Neural cell (in vitro differentiated cells): ENCODE results near the gene ASIC2. TPM values are rescaled to one million over a fixed set of nuclear protein-coding genes. Genes with fewer than 3 reads are reported as not detected.

Experiments
- H2AFZ ChIP-seq: fragments of 200-600, 300-800 bp; sonication (generic), shearing (Covaris generic); 2 replicates; pipeline ENCODE4 v1.6.0; 2014; ENCODE audit warnings: low read depth, mild to moderate bottlenecking, antibody characterized with exemption, low read length, moderate library complexity
- H3F3A ChIP-seq: fragments of 200-600 bp; shearing (Covaris generic); 2 replicates; pipeline ENCODE4 v1.6.1; 2016; ENCODE audit warnings: mild to moderate bottlenecking, moderate library complexity, mixed read lengths, antibody characterized with exemption, low read length; ENCODE audit not compliant: insufficient read depth, poor library complexity, severe bottlenecking
- H3K27ac ChIP-seq: fragments of 200-600, 300-800 bp; sonication (generic), shearing (Covaris generic); 2 replicates; pipeline ENCODE4 v1.5.1; 2014; ENCODE audit warnings: mild to moderate bottlenecking, low read length, moderate library complexity
- H3K27me3 ChIP-seq: fragments of 300-800, 200-600 bp; sonication (generic), shearing (Covaris generic); 2 replicates; pipeline ENCODE4 v1.6.0; 2014; ENCODE audit warnings: mild to moderate bottlenecking, low read depth, low read length, moderate library complexity; ENCODE audit not compliant: insufficient read depth
- H3K36me3 ChIP-seq: fragments of 300-800, 200-600 bp; sonication (generic), shearing (Covaris generic); 2 replicates; pipeline ENCODE4 v1.5.1; 2014; ENCODE audit warnings: mild to moderate bottlenecking, antibody characterized with exemption, low read length, moderate library complexity; ENCODE audit not compliant: insufficient read depth
- H3K4me2 ChIP-seq: fragments of 300-800, 200-600 bp; sonication (generic), shearing (Covaris generic); 2 replicates; pipeline ENCODE4 v1.6.0; 2014; ENCODE audit warnings: mild to moderate bottlenecking, low read length
- H3K4me3 ChIP-seq: fragments of 300-800, 200-600 bp; sonication (generic), shearing (Covaris generic); 2 replicates; pipeline ENCODE4 v1.5.1; 2014; ENCODE audit warnings: mild to moderate bottlenecking, low read length, moderate library complexity
- H3K79me2 ChIP-seq: fragments of 200-600 bp; shearing (Covaris generic); replicated peaks from 2 replicates; pipeline ENCODE4 v1.6.0; 2014; ENCODE audit warnings: mild to moderate bottlenecking, low read length, moderate library complexity; ENCODE audit not compliant: insufficient read depth
- H3K9ac ChIP-seq: fragments of 300-800, 200-600 bp; sonication (generic), shearing (Covaris generic); 2 replicates; pipeline ENCODE4 v1.6.1; 2016; ENCODE audit warnings: mild to moderate bottlenecking, low read length, mixed read lengths
- H3K9me2 ChIP-seq: fragments of 200-600 bp; shearing (Covaris generic); 2 replicates; pipeline ENCODE4 v1.6.1; 2016; ENCODE audit warnings: mild to moderate bottlenecking, low read length, mixed read lengths; ENCODE audit not compliant: insufficient read depth
- H3K9me3 ChIP-seq: fragments of 200-600, 300-800 bp; sonication (generic), shearing (Covaris generic); 2 replicates; pipeline ENCODE4 v1.6.1; 2016; ENCODE audit warnings: mild to moderate bottlenecking, mixed run types, low read length, moderate library complexity, mixed read lengths
- H4K20me1 ChIP-seq: fragments of 200-600 bp; shearing (Covaris generic); 2 replicates; pipeline ENCODE4 v1.6.1; 2016; ENCODE audit warnings: mild to moderate bottlenecking, mixed run types; ENCODE audit not compliant: insufficient read depth
- CTCF ChIP-seq: fragments of 450-650 bp; IDR thresholded peaks from 2 replicates; pipeline ENCODE4 v1.5.1; 2014; ENCODE audit warnings: antibody characterized with exemption, mild to moderate bottlenecking, moderate library complexity; ENCODE audit not compliant: poor library complexity, severe bottlenecking
- EP300 ChIP-seq: fragments of 450-650 bp; conservative IDR thresholded peaks from 2 replicates; pipeline ENCODE4 v1.6.1; 2014; ENCODE audit warnings: antibody characterized with exemption, mild to moderate bottlenecking, moderate library complexity; ENCODE audit not compliant: poor library complexity, severe bottlenecking
- EZH2 ChIP-seq: fragments of 200-600, 300-800 bp; shearing (Covaris generic), sonication (generic); IDR thresholded peaks from 2 replicates; pipeline ENCODE4 v1.6.1; 2014; ENCODE audit warnings: antibody characterized with exemption, low read length, borderline replicate concordance, mild to moderate bottlenecking; ENCODE audit not compliant: insufficient read depth, poor library complexity, severe bottlenecking
- MXI1 ChIP-seq: fragments of 450-650 bp; conservative IDR thresholded peaks from 2 replicates; pipeline ENCODE4 v1.6.1; 2014; ENCODE audit warnings: antibody characterized with exemption, mild to moderate bottlenecking; ENCODE audit not compliant: poor library complexity, severe bottlenecking
- POLR2AphosphoS5 ChIP-seq: IDR thresholded peaks from 2 replicates; pipeline ENCODE4 v1.6.1; 2012
- RAD21 ChIP-seq: fragments of 450-650 bp; conservative IDR thresholded peaks from 2 replicates; pipeline ENCODE4 v1.6.1; 2014; ENCODE audit warnings: antibody characterized with exemption, mild to moderate bottlenecking, moderate library complexity
- REST ChIP-seq: IDR thresholded peaks from 2 replicates; pipeline ENCODE4 v1.6.1; 2012; ENCODE audit warnings: borderline replicate concordance
- SMC3 ChIP-seq: fragments of 450-650 bp; conservative IDR thresholded peaks from 2 replicates; pipeline ENCODE4 v1.6.1; 2014; ENCODE audit warnings: antibody characterized with exemption, mild to moderate bottlenecking, moderate library complexity; ENCODE audit not compliant: poor library complexity
- TAF1 ChIP-seq: IDR thresholded peaks from 2 replicates; pipeline ENCODE4 v1.6.1; 2012; ENCODE audit warnings: low read depth
- polyA plus RNA-seq: library from polyadenylated mRNA; depleted of rRNA; stranded (reverse); fragments of >200 nt; gene quantifications from 2 replicates; pipeline ENCODE4 v1.2.3, GENCODE V29; 2014

ASIC2 gene
- polyA plus RNA-seq, 1 donor from 2014 or later, result 2.4 TPM

GRCh38 chr17:33243732-33244131 lies 49.4 kb downstream of the ASIC2 start:
- Histone ChIP-seq H3K4me3 (no peak overlapping the region), H3K4me2 (no peak overlapping the region), H3F3A (no peaks in the 10 kb centered on the region), H3K36me3 (no peaks in the 10 kb centered on the region), H2AFZ (no peak overlapping the region), H4K20me1 (no peaks in the 10 kb centered on the region), H3K9me3 (no peaks in the 10 kb centered on the region), H3K79me2 (no peaks in the 10 kb centered on the region), H3K27me3 (no peaks in the 10 kb centered on the region), H3K27ac (no peak overlapping the region), H3K9ac (no peak overlapping the region), H3K9me2 (no peaks in the 10 kb centered on the region)
- no peak for TF ChIP-seq CTCF
- TF ChIP-seq TAF1, result no peak
- no peak for TF ChIP-seq EZH2
- no peak for TF ChIP-seq POLR2AphosphoS5
- no peak for TF ChIP-seq SMC3
- no peak for TF ChIP-seq REST
- TF ChIP-seq RAD21, result no peak
- no peak for TF ChIP-seq MXI1
- no peak for TF ChIP-seq EP300

- Histone ChIP-seq H3K4me2 (no peak overlapping the region), H2AFZ (no peak overlapping the region), H3K9ac (no peak overlapping the region), H3K27me3 (no peaks in the 10 kb centered on the region), H3K9me3 (no peaks in the 10 kb centered on the region), H3K4me3 (no peak overlapping the region), H3K36me3 (no peaks in the 10 kb centered on the region), H3K27ac (no peak overlapping the region), H3K9me2 (no peaks in the 10 kb centered on the region), H3F3A (no peaks in the 10 kb centered on the region), H3K79me2 (no peaks in the 10 kb centered on the region), H4K20me1 (no peaks in the 10 kb centered on the region)
- no peak for TF ChIP-seq POLR2AphosphoS5
- no peak for TF ChIP-seq EP300
- no peak for TF ChIP-seq RAD21
- TF ChIP-seq CTCF, result no peak
- no peak for TF ChIP-seq REST
- no peak for TF ChIP-seq SMC3
- TF ChIP-seq MXI1, result no peak
- TF ChIP-seq TAF1, result no peak
Measured at GRCh38 chr17:33242375-33243124, 50.5 kb downstream of the ASIC2 start.
